RWPE2 (cell line): ENCODE data around the gene MMP27.

Experiments used
- ATAC-seq: fragments of 200-7000 bp; cut with Tn5 transposase; 3 replicates; pipeline ENCODE4 v1.9.1; 2021; ENCODE audit warnings: low read depth
- DNase-seq: peaks from one replicate; pipeline ENCODE4 v3.0.0-alpha.2; 2020; ENCODE audit warnings: low spot score
- H3K27ac ChIP-seq: fragments of 450-650 bp; 2 replicates; pipeline ENCODE4 v1.5.1; 2017; ENCODE audit warnings: mild to moderate bottlenecking; ENCODE audit not compliant: poor library complexity, severe bottlenecking
- H3K27me3 ChIP-seq: fragments of 250-450 bp; sonication (Bioruptor Pico); 2 replicates; pipeline ENCODE4 v1.5.1; 2021; ENCODE audit warnings: mild to moderate bottlenecking, moderate library complexity; ENCODE audit not compliant: insufficient read depth, poor library complexity, severe bottlenecking
- H3K36me3 ChIP-seq: fragments of 250-450 bp; sonication (Bioruptor Pico); 2 replicates; pipeline ENCODE4 v1.5.1; 2020; ENCODE audit warnings: low read depth, mild to moderate bottlenecking, moderate library complexity
- H3K4me1 ChIP-seq: fragments of 250-450 bp; sonication (Bioruptor Pico); 2 replicates; pipeline ENCODE4 v1.5.1; 2021; ENCODE audit warnings: mild to moderate bottlenecking, moderate library complexity; ENCODE audit not compliant: insufficient read depth, poor library complexity, severe bottlenecking
- H3K4me3 ChIP-seq: fragments of 250-450 bp; sonication (Bioruptor Pico); 2 replicates; pipeline ENCODE4 v1.5.1; 2021; ENCODE audit warnings: mild to moderate bottlenecking, moderate library complexity; ENCODE audit not compliant: severe bottlenecking
- H3K9me3 ChIP-seq: fragments of 250-450 bp; sonication (Bioruptor Pico); 2 replicates; pipeline ENCODE4 v1.5.1; 2021; ENCODE audit warnings: mild to moderate bottlenecking, moderate library complexity; ENCODE audit not compliant: severe bottlenecking
- TF ChIP-seq, protein P1 (sequence below): fragments of 450-650 bp; IDR thresholded peaks from one replicate; pipeline ENCODE4 v1.5.1; 2017; ENCODE audit warnings: mild to moderate bottlenecking, moderate library complexity; ENCODE audit not compliant: poor library complexity, severe bottlenecking

Gene MMP27

DNA sequence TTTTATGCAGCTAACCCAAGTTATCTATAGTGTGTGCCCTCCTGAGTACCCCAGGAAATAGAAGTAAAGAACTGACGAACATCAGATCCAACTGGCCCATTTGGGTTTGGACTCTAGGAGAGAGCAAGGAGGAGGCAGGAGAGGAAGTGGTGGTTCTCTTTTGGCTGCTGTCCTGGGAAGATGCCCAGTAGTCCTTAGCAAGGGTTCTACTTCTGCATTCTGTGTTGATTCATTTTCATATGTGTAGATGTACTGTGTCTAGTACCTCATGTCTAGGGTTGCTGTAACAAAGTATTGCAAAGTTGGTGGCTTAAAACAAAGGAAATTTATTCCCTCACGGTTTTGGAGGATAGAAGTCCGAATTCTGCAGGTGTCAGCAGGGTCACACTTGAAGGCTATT lies 6.6 kb upstream of the MMP27 start:
- ATAC-seq, result no peak
- DNase-seq, result no peak
- H3K9me3 ChIP-seq, result no peaks in the 10 kb centered on the region
- H3K27me3 ChIP-seq, result no peaks in the 10 kb centered on the region
- H3K4me1 ChIP-seq, result no peaks in the 10 kb centered on the region
- TF ChIP-seq, protein P1, sequence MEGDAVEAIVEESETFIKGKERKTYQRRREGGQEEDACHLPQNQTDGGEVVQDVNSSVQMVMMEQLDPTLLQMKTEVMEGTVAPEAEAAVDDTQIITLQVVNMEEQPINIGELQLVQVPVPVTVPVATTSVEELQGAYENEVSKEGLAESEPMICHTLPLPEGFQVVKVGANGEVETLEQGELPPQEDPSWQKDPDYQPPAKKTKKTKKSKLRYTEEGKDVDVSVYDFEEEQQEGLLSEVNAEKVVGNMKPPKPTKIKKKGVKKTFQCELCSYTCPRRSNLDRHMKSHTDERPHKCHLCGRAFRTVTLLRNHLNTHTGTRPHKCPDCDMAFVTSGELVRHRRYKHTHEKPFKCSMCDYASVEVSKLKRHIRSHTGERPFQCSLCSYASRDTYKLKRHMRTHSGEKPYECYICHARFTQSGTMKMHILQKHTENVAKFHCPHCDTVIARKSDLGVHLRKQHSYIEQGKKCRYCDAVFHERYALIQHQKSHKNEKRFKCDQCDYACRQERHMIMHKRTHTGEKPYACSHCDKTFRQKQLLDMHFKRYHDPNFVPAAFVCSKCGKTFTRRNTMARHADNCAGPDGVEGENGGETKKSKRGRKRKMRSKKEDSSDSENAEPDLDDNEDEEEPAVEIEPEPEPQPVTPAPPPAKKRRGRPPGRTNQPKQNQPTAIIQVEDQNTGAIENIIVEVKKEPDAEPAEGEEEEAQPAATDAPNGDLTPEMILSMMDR, result no peak
- H3K27ac ChIP-seq, result no peak overlapping the region
- no peak overlapping the region for H3K4me3 ChIP-seq
- H3K36me3 ChIP-seq, result no peaks in the 10 kb centered on the region

DNA sequence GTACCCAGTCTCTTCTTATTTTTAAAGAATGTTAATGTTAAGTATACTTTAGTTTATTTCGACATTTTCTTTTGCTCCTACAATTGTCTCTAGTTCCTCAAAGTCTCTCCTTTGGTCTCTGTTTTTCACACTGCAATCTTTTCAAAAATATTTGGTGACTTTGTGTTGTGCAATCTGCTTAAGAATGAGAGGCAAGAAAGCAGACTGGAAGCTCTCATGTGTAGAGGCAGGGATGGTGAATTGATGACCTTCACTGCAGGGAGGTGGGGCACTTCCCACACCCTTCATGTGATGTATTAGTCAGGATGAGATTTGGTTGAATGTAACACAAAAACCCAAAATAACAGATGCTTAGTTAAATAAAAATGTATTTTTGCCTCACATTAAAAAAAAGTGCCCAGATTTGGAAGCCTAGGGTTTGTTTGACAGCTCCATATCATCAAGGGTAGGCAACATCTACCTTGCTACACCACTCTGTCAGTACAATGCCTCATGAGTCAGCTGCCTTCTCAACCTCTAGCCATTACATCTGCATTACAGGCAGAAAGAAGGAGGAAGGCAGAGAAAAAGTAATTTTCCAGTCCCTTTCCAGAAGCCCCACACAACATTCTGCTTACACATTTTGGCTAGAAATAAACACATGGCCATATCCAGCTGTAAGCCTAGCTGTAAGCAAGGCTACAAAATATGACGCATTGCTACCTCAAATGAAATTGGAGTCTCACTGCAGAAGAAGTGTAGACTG lies 3.8 kb upstream of the MMP27 start:
- no peak for DNase-seq
- TF ChIP-seq, protein P1, result no peak
- no peaks in the 10 kb centered on the region for H3K4me1 ChIP-seq
- no peaks in the 10 kb centered on the region for H3K36me3 ChIP-seq
- ATAC-seq, result no peak
- H3K27me3 ChIP-seq, result no peaks in the 10 kb centered on the region
- H3K9me3 ChIP-seq, result no peaks in the 10 kb centered on the region
- H3K27ac ChIP-seq, result no peak overlapping the region
- no peak overlapping the region for H3K4me3 ChIP-seq

DNA sequence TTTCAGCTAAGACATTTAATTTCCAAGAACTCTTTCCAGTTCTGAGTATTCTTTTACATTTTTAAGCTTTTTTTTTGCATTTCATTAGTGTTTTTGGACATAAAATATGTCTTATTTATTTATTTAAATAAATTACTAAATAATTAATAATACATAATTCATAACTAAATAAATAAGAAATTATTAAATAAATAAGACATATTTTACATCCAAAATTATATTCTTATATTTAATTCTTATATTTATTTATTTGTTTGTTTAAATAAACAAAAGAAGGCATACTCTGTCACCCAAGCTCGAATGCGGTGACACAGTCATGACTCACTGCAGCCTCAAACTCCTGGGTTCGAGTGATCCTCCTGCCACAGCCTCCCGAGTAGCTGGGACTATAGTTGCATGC lies 3.1 kb upstream of the MMP27 start:
- Histone ChIP-seq H3K4me3 (no peak overlapping the region), H3K27me3 (no peaks in the 10 kb centered on the region), H3K4me1 (no peaks in the 10 kb centered on the region), H3K36me3 (no peaks in the 10 kb centered on the region), H3K9me3 (no peaks in the 10 kb centered on the region), H3K27ac (no peak overlapping the region)
- DNase-seq (no peak), ATAC-seq (no peak)
- TF ChIP-seq, protein P1, result no peak

DNA sequence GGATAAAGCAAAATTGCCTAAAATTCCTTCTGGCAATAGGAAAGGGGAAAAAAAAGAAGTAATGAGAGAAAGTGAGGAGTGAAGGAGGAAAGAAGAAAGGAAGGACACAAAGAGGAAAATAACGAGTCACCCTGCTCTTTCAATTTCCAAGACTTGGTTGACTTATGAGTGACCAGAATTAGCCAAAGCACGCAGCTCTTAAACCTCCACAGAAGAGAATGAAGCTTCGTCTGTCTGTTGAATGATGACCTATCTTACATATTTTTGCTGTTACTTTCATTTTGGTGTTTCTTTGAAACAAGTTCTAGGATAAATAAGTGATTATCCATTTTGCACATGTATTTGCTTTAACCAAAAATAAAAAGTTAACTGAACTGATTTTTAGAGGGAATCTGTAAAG lies 728 bp downstream of the MMP27 start:
- Histone ChIP-seq H3K4me1 (no peaks in the 10 kb centered on the region), H3K27me3 (no peaks in the 10 kb centered on the region), H3K36me3 (no peaks in the 10 kb centered on the region), H3K4me3 (no peak overlapping the region), H3K27ac (no peak overlapping the region), H3K9me3 (no peaks in the 10 kb centered on the region)
- no peak for DNase-seq
- TF ChIP-seq, protein P1, result no peak
- no peak for ATAC-seq

DNA sequence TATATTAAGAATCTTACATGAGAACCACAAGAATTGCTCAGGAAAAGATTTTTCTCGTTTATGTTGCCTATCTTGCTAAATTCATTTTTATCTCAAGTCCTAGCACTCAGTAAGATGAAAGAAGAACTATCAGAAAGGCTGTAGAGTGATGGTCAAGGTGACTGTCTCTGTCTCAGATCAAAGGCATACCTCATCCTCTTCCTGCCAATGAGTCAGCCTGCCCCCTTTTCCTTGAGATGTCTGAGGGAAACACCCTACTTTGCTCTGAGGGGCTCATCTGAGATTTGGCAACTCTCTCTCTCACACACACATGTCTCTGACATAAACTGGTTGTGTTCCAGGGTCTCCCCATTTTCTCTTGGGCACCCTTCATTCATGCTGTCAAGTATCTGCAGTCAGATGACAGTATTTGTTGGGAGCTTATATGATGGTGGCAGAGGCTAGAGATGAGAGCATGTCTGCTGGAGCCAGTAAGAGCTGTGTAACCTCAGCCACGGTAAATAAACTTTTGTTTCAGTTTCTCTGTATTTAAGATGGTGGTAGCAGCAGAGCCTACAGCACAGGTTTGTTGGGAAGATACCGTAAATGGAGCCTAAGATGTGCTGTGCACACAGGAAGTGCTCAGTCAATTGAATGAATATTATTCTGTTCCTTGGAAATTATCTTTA lies 1.6 kb downstream of the MMP27 start:
- no peak for ATAC-seq
- Histone ChIP-seq H3K27ac (no peak overlapping the region), H3K4me1 (no peaks in the 10 kb centered on the region), H3K27me3 (no peaks in the 10 kb centered on the region), H3K36me3 (no peaks in the 10 kb centered on the region), H3K4me3 (no peak overlapping the region), H3K9me3 (no peaks in the 10 kb centered on the region)
- no peak for DNase-seq
- TF ChIP-seq, protein P1, result no peak
